Tibial nerve (tissue), 4 donors: ENCODE data around the gene SEC14L5. TPM values are rescaled to one million over a fixed set of nuclear protein-coding genes. Genes with fewer than 3 reads are reported as not detected.
A peak's percentile ranks its signal among the peaks of the same experiment; 100 is the strongest.
"Not testable (repeated sequence)": the region's sequence is repeated elsewhere in the genome, so short reads cannot be mapped to it uniquely, and the experiment has no call there.

ENCODE experiments used
- DNase-seq, 2 donors: peaks; one replicate each; pipeline ENCODE4 v3.0.0-alpha.2; 2019; ENCODE audit warnings: low spot score in 2 of 2
- H3K27ac ChIP-seq, 4 donors: fragments of 200-600 bp; sonication (generic) in 3 of 4; one replicate each; pipeline ENCODE4 v1.5.1; 2017 to 2019; ENCODE audit warnings: mild to moderate bottlenecking in 1 of 4
- H3K27me3 ChIP-seq, 2 donors: fragments of 200-600 bp; sonication (generic) in 1 of 2; one replicate each; pipeline versions ENCODE4 v1.5.1 to v1.6.0; 2017 to 2019
- H3K36me3 ChIP-seq, 3 donors: fragments of 200-600 bp; sonication (generic); one replicate each; pipeline ENCODE4 v1.5.1; 2018 to 2019
- H3K4me1 ChIP-seq, 4 donors: fragments of 200-600 bp; sonication (generic) in 3 of 4; one replicate each; pipeline ENCODE4 v1.5.1; 2017 to 2019
- H3K4me3 ChIP-seq, 4 donors: fragments of 200-600 bp; sonication (generic) in 3 of 4; one replicate each; pipeline ENCODE4 v1.5.1; 2017 to 2019; ENCODE audit warnings: mild to moderate bottlenecking in 1 of 4, moderate library complexity in 1 of 4
- H3K9me3 ChIP-seq, 4 donors: fragments of 200-600 bp; sonication (generic) in 3 of 4; one replicate each; pipeline ENCODE4 v1.5.1; 2017 to 2019
- CTCF ChIP-seq, 5 experiments: fragments of 200-600 bp in 3 of 5; fragments of 450-650 bp in 2 of 5; sonication (generic) in 3 of 5; IDR thresholded peaks; one replicate each; pipeline ENCODE4 v1.5.1; 2016 to 2019; ENCODE audit warnings: antibody characterized with exemption in 5 of 5, mild to moderate bottlenecking in 3 of 5, moderate library complexity in 2 of 5
- EP300 ChIP-seq, 2 donors: sonication (generic); formaldehyde crosslinking; IDR thresholded peaks; one replicate each; pipeline ENCODE4 v1.6.1; 2017; ENCODE audit warnings: antibody characterized with exemption in 2 of 2, mild to moderate bottlenecking in 1 of 2
- POLR2A ChIP-seq, 2 donors: fragments of 450-650 bp; IDR thresholded peaks; one replicate each; pipeline ENCODE4 v1.6.1; 2017; ENCODE audit warnings: antibody characterized with exemption in 2 of 2, mild to moderate bottlenecking in 2 of 2, moderate library complexity in 2 of 2
- WGBS, 2 donors: methylation state at CpG; one replicate each; pipeline ENCODE4 v1.1.5; 2018; 5-methylcytosine and 5-hydroxymethylcytosine counted together
- total RNA-seq, 4 donors: library from RNA; depleted of rRNA; stranded (reverse); fragments of >200 nt; gene quantifications; one replicate each; pipeline ENCODE4 v1.1.0, GENCODE V29; 2016

Gene SEC14L5
- total RNA-seq, 4 donors from 2014 or later: 12.0 to 29.0 (median 13.6) TPM

DNA sequence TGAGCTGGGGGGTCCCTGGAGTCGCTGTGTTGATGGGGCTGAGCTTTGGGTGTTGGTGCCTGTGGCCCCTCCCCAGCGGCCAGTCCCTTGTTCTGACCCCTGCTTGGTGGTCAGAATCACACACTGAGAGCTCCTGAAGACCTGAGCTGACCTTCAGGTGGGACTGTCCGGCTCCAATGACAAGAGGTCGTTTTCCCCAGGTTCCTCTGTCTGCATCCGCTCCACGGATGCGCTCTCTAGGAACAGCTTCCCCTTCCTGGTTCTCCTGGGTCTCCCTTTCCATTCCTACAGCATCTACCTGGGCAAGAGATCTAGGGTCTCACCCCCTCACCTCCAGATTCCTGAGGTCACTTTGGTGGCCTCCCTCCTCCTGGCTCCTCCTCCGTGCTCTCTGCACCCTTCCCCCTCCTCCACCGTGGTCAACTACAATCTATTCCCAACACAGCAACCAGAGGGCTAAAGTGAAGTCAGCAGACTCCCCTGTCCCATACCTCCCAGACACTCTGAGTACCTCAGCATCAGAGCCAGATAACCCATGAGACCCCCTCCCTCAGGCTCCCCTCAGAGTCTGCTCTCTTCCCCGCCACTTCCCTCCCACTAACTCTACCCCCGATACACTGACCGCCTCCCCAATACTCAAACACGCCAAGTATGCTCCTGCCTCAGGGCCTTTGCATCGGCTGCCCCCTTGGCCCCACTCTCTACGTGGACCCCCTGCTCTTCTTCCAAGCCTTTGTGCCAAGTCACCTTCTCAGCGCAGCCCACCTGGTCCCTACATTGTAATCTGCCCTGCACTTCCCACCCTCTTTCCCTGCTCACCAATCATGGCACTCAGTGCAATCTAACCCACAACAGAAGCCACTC, 9.0 kb upstream of the SEC14L5 start:
- H3K27me3 ChIP-seq: no peaks in the 10 kb centered on the region
- no peak for DNase-seq

GRCh38 chr16:4949986-4950385, 8.1 kb upstream of the SEC14L5 start:
- WGBS, 2 donors: 64 to 74% methylated on average over 10 of the region's 10 CpGs
- TF ChIP-seq CTCF (IDR thresholded peaks at IDR 0.05) (no peak), POLR2A (IDR thresholded peaks at IDR 0.05) (no peak), EP300 (IDR thresholded peaks at IDR 0.05) (no peak)
- Histone ChIP-seq H3K4me1 (peaks cover 0 to 12% (median 7%) of the 10 kb centered on the region in 4 donors), H3K4me3 (no peak overlapping the region), H3K27me3 (no peaks in the 10 kb centered on the region), H3K27ac (no peak overlapping the region), H3K9me3 (no peaks in the 10 kb centered on the region), H3K36me3 (no peaks in the 10 kb centered on the region)
- no peak for DNase-seq

More for the DNA sequence above, 9.0 kb upstream of the SEC14L5 start:
- no peak overlapping the region for H3K27ac ChIP-seq
- H3K4me3 ChIP-seq: no peak overlapping the region
- no peaks in the 10 kb centered on the region for H3K36me3 ChIP-seq
- peaks cover 0 to 21% (median 14%) of the 10 kb centered on the region in 4 donors for H3K4me1 ChIP-seq
- H3K9me3 ChIP-seq: no peaks in the 10 kb centered on the region
- 64 to 73% methylated on average over 16 of the region's 16 CpGs for WGBS, 2 donors
- no peak for TF ChIP-seq EP300 (IDR thresholded peaks at IDR 0.05)

DNA sequence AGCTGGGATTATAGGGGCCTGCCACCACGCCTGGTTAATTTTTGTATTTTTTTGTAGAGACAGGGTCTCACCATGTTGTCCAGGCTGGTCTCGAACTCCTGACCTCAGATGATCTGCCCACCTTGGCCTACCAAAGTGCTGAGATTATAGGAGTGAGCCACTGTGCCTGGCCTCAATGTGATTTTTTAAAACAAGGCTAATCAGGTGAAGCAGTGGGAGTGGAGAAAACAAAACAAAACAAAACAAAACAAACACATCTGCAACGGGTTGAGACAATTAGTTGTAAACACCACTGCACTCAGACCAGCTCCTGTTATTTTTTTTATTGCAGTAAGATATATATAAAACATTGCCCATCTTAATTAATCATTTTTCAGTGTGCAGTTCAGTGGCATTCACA, 6.5 kb upstream of the SEC14L5 start:
- not testable (repeated sequence) for H3K9me3 ChIP-seq, H3K27me3 ChIP-seq, H3K27ac ChIP-seq, H3K36me3 ChIP-seq, H3K4me3 ChIP-seq, H3K4me1 ChIP-seq, DNase-seq
- WGBS, 2 donors: 67% methylated on average over 3 of the region's 3 CpGs

DNA sequence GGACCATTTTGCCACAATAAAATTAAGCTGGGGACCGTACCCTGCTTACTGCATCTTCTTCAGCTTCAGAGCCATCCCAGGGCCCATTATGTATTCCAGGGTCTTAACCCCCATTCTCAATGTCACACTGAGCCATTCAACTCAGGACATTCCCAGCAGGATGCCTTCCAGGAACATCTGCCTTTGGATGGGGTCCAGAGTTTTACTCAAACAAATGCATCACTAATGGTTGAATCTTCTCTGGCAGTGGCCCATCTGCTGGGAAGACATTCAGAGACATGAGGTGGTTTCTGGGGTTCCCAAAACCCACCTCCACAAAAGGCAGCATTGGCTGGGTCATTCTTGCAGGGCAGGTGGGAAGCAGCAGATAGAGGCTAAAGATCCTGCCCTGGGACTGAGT, 3.4 kb upstream of the SEC14L5 start:
- Histone ChIP-seq H3K27ac (no peak overlapping the region), H3K27me3 (peaks cover 0 to under 1% of the 10 kb centered on the region in 2 donors), H3K36me3 (no peaks in the 10 kb centered on the region), H3K9me3 (no peaks in the 10 kb centered on the region), H3K4me1 (peaks cover 0 to 31% (median 11%) of the 10 kb centered on the region in 4 donors), H3K4me3 (no peak overlapping the region)
- DNase-seq: no peak
- 86 to 92% methylated on average over 1 of the region's 1 CpG for WGBS, 2 donors
- no peak for TF ChIP-seq CTCF (IDR thresholded peaks at IDR 0.05)
- no peak for TF ChIP-seq POLR2A (IDR thresholded peaks at IDR 0.05)
- TF ChIP-seq EP300 (IDR thresholded peaks at IDR 0.05): no peak

DNA sequence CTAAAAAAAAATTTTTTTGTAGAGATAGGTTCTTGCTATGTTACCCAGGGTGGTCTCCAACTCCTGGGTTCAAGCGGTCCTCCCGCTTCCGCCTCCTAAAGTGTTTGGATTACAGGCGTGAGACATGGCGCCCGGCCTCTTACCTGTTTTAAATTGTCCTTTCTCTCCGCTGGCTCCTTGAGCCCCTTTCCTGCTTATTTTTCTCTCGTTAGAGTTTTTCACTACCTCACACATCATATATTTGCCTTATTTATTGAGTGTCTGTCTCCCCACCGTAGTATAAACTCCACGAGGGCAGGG, 760 bp upstream of the SEC14L5 start:
- Histone ChIP-seq H3K36me3 (no peaks in the 10 kb centered on the region), H3K4me3 (peak overlapping the region; percentile 33 to 60 (median 44)), H3K27ac (peak overlapping the region in 2 of 4 donors; percentile 66 to 83), H3K9me3 (no peaks in the 10 kb centered on the region), H3K27me3 (peaks cover 0 to 9% of the 10 kb centered on the region in 2 donors), H3K4me1 (peaks cover 0 to 31% (median 11%) of the 10 kb centered on the region in 4 donors)
- DNase-seq: no peak
- 31 to 38% methylated on average over 10 of the region's 10 CpGs for WGBS, 2 donors
- no peak for TF ChIP-seq EP300 (IDR thresholded peaks at IDR 0.05)
- no peak for TF ChIP-seq CTCF (IDR thresholded peaks at IDR 0.05)
- no peak for TF ChIP-seq POLR2A (IDR thresholded peaks at IDR 0.05)
